SK-N-MC (cell line): Measurements from ENCODE around the gene PCSK5.

Experiments
- DNase-seq: peaks from one replicate; pipeline ENCODE4 v3.0.0-alpha.2; 2011; ENCODE audit warnings: low read depth, low spot score
- H3K27ac ChIP-seq: fragments of 200-600 bp; sonication (generic); 2 replicates; pipeline ENCODE4 v1.5.1; 2016; ENCODE audit warnings: mixed run types
- H3K36me3 ChIP-seq: fragments of 200-600 bp; sonication (generic); 2 replicates; pipeline ENCODE4 v1.6.1; 2017; ENCODE audit warnings: antibody characterized with exemption, low read length, mixed read lengths; ENCODE audit not compliant: insufficient read depth
- H3K4me3 ChIP-seq: fragments of 200-600 bp; sonication (generic); 2 replicates; pipeline ENCODE4 v1.5.1; 2016
- H3K9ac ChIP-seq: fragments of 200-600 bp; sonication (generic); 2 replicates; pipeline ENCODE4 v1.8.0; 2017; ENCODE audit warnings: mixed run types, mixed read lengths; ENCODE audit not compliant: insufficient read length
- H3K9me3 ChIP-seq: fragments of 200-600 bp; sonication (generic); 2 replicates; pipeline ENCODE4 v1.6.1; 2017; ENCODE audit warnings: low read depth, mild to moderate bottlenecking, antibody characterized with exemption, low read length, moderate library complexity, mixed read lengths
- EZH2 ChIP-seq: fragments of 200-600 bp; sonication (generic); IDR thresholded peaks from one replicate; pipeline ENCODE4 v1.6.1; 2017; ENCODE audit warnings: antibody characterized with exemption
- FOXP2 ChIP-seq: optimal IDR thresholded peaks from 2 replicates; pipeline ENCODE3; 2011; ENCODE audit warnings: mild to moderate bottlenecking, moderate library complexity; ENCODE audit not compliant: insufficient read depth; ENCODE audit errors: extremely low read length, control extremely low read depth
- POLR2AphosphoS5 ChIP-seq: IDR thresholded peaks from 2 replicates; pipeline ENCODE4 v1.6.1; 2012; ENCODE audit warnings: mild to moderate bottlenecking, low read depth, low read length, borderline replicate concordance

PCSK5 gene

GRCh38 chr9:75907923-75908322 is 17.4 kb downstream of the PCSK5 start:
- TF ChIP-seq EZH2 = no peak
- no peak for TF ChIP-seq POLR2AphosphoS5
- no peak for TF ChIP-seq FOXP2
- Histone ChIP-seq H3K9ac (no peak overlapping the region), H3K36me3 (no peaks in the 10 kb centered on the region), H3K9me3 (no peaks in the 10 kb centered on the region), H3K27ac (no peak overlapping the region), H3K4me3 (no peak overlapping the region)
- no peak for DNase-seq

GRCh38 chr9:75909776-75910175 is 19.3 kb downstream of the PCSK5 start:
- Histone ChIP-seq H3K9ac (no peak overlapping the region), H3K9me3 (no peaks in the 10 kb centered on the region), H3K27ac (no peak overlapping the region), H3K36me3 (no peaks in the 10 kb centered on the region), H3K4me3 (no peak overlapping the region)
- no peak for DNase-seq
- TF ChIP-seq EZH2 (no peak), FOXP2 (no peak), POLR2AphosphoS5 (no peak)

- no peak overlapping the region for H3K9ac ChIP-seq
- no peaks in the 10 kb centered on the region for H3K36me3 ChIP-seq
- no peak overlapping the region for H3K27ac ChIP-seq
- no peak overlapping the region for H3K4me3 ChIP-seq
- no peak for TF ChIP-seq EZH2
- TF ChIP-seq FOXP2 = no peak
- no peak for TF ChIP-seq POLR2AphosphoS5
- no peaks in the 10 kb centered on the region for H3K9me3 ChIP-seq
- DNase-seq = no peak
Observed at GRCh38 chr9:75910731-75911130, 20.3 kb downstream of the PCSK5 start.

GRCh38 chr9:75911390-75911789 is 20.9 kb downstream of the PCSK5 start:
- Histone ChIP-seq H3K36me3 (no peaks in the 10 kb centered on the region), H3K4me3 (no peak overlapping the region), H3K27ac (no peak overlapping the region), H3K9me3 (no peaks in the 10 kb centered on the region), H3K9ac (no peak overlapping the region)
- TF ChIP-seq EZH2 = no peak
- TF ChIP-seq FOXP2 = no peak
- no peak for TF ChIP-seq POLR2AphosphoS5
- no peak for DNase-seq

- Histone ChIP-seq H3K9me3 (no peaks in the 10 kb centered on the region), H3K9ac (no peak overlapping the region), H3K4me3 (no peak overlapping the region), H3K36me3 (no peaks in the 10 kb centered on the region), H3K27ac (no peak overlapping the region)
- no peak for DNase-seq
- TF ChIP-seq POLR2AphosphoS5 (no peak), EZH2 (no peak), FOXP2 (no peak)
Observed at GRCh38 chr9:75912951-75913350, 22.5 kb downstream of the PCSK5 start.

GRCh38 chr9:75914002-75914401 is 23.5 kb downstream of the PCSK5 start:
- no peaks in the 10 kb centered on the region for H3K9me3 ChIP-seq
- no peak for DNase-seq
- no peaks in the 10 kb centered on the region for H3K36me3 ChIP-seq
- no peak for TF ChIP-seq EZH2
- no peak for TF ChIP-seq POLR2AphosphoS5
- no peak for TF ChIP-seq FOXP2
- H3K27ac ChIP-seq = no peak overlapping the region
- no peak overlapping the region for H3K9ac ChIP-seq
- no peak overlapping the region for H3K4me3 ChIP-seq

GRCh38 chr9:75914883-75915452 is 24.5 kb downstream of the PCSK5 start:
- Histone ChIP-seq H3K4me3 (no peak overlapping the region), H3K9me3 (no peaks in the 10 kb centered on the region), H3K36me3 (no peaks in the 10 kb centered on the region), H3K27ac (no peak overlapping the region), H3K9ac (no peak overlapping the region)
- DNase-seq = no peak
- TF ChIP-seq EZH2 (no peak), FOXP2 (no peak), POLR2AphosphoS5 (no peak)

- H3K27ac ChIP-seq = no peak overlapping the region
- DNase-seq = no peak
- TF ChIP-seq POLR2AphosphoS5 = no peak
- no peak for TF ChIP-seq EZH2
- no peak for TF ChIP-seq FOXP2
- H3K9ac ChIP-seq = no peak overlapping the region
- no peak overlapping the region for H3K4me3 ChIP-seq
- H3K36me3 ChIP-seq = no peaks in the 10 kb centered on the region
- H3K9me3 ChIP-seq = no peaks in the 10 kb centered on the region
Observed at GRCh38 chr9:75918154-75918553, 27.7 kb downstream of the PCSK5 start.

GRCh38 chr9:75918909-75919308 is 28.4 kb downstream of the PCSK5 start:
- Histone ChIP-seq H3K9ac (no peak overlapping the region), H3K27ac (no peak overlapping the region), H3K36me3 (no peaks in the 10 kb centered on the region), H3K4me3 (no peak overlapping the region), H3K9me3 (no peaks in the 10 kb centered on the region)
- no peak for DNase-seq
- TF ChIP-seq EZH2 = no peak
- TF ChIP-seq FOXP2 = no peak
- TF ChIP-seq POLR2AphosphoS5 = no peak
